Measurements from ENCODE around the gene R3HCC1L. TPM values are rescaled to one million over a fixed set of nuclear protein-coding genes. Genes with fewer than 3 reads are reported as not detected.

The R3HCC1L gene
- total and polyA plus RNA-seq, 5 experiments from 2014 or later = 7.3 to 28.8 (median 14.2) TPM

GRCh38 chr10:98286419-98286818 is 152.0 kb downstream of the R3HCC1L start:
- Mint-ChIP-seq H3K9me3 (peaks cover under 1 to 19% (median 11%) of the 10 kb centered on the region in 9 donors), H3K4me1 (no peaks in the 10 kb centered on the region), H3K4me3 (no peak overlapping the region), H3K36me3 (peaks cover 0 to 11% (median 5%) of the 10 kb centered on the region in 3 donors), H3K27me3 (peaks cover 5 to 58% (median 24%) of the 10 kb centered on the region in 5 donors), H3K27ac (no peak overlapping the region)
- POLR2A ChIA-PET = no interaction called here
- ATAC-seq = no peak
- DNase-seq = no peak

- Mint-ChIP-seq H3K4me3 (no peak overlapping the region), H3K4me1 (no peaks in the 10 kb centered on the region), H3K27ac (no peak overlapping the region), H3K9me3 (peaks cover 0 to 10% (median 3%) of the 10 kb centered on the region in 9 donors), H3K36me3 (peaks cover 0 to 6% (median 0%) of the 10 kb centered on the region in 3 donors), H3K27me3 (peaks cover 5 to 54% (median 19%) of the 10 kb centered on the region in 5 donors)
- ATAC-seq (no peak), DNase-seq (no peak)
- POLR2A ChIA-PET = no interaction called here
Measured at GRCh38 chr10:98287321-98287720, 152.9 kb downstream of the R3HCC1L start.

GRCh38 chr10:98289802-98290209 is 155.3 kb downstream of the R3HCC1L start:
- H3K36me3 Mint-ChIP-seq = no peaks in the 10 kb centered on the region
- POLR2A ChIA-PET = no interaction called here
- H3K4me3 Mint-ChIP-seq = no peak overlapping the region
- ATAC-seq (no peak), DNase-seq (no peak)
- H3K27me3 Mint-ChIP-seq = peaks cover 7 to 45% (median 15%) of the 10 kb centered on the region in 5 donors
- H3K9me3 Mint-ChIP-seq = no peaks in the 10 kb centered on the region
- no peaks in the 10 kb centered on the region for H3K4me1 Mint-ChIP-seq
- H3K27ac Mint-ChIP-seq = no peak overlapping the region

GRCh38 chr10:98292971-98293370 is 158.5 kb downstream of the R3HCC1L start:
- Mint-ChIP-seq H3K4me1 (peaks cover 0 to 4% (median 2%) of the 10 kb centered on the region in 4 donors), H3K27me3 (peaks cover 5 to 42% (median 17%) of the 10 kb centered on the region in 5 donors), H3K9me3 (no peaks in the 10 kb centered on the region), H3K4me3 (no peak overlapping the region), H3K27ac (no peak overlapping the region), H3K36me3 (no peaks in the 10 kb centered on the region)
- ATAC-seq (no peak), DNase-seq (no peak)
- POLR2A ChIA-PET = no interaction called here

GRCh38 chr10:98293550-98294269 is 159.3 kb downstream of the R3HCC1L start:
- Mint-ChIP-seq H3K27ac (no peak overlapping the region), H3K27me3 (peaks cover 5 to 42% (median 23%) of the 10 kb centered on the region in 5 donors), H3K36me3 (no peaks in the 10 kb centered on the region), H3K9me3 (no peaks in the 10 kb centered on the region), H3K4me3 (no peak overlapping the region), H3K4me1 (peaks cover 0 to 4% (median 2%) of the 10 kb centered on the region in 4 donors)
- ATAC-seq = no peak
- no peak for DNase-seq
- POLR2A ChIA-PET = no interaction called here

- Mint-ChIP-seq H3K27me3 (peaks cover 7 to 42% (median 26%) of the 10 kb centered on the region in 5 donors), H3K36me3 (no peaks in the 10 kb centered on the region), H3K27ac (no peak overlapping the region), H3K9me3 (no peaks in the 10 kb centered on the region), H3K4me1 (peaks cover 0 to 4% (median 2%) of the 10 kb centered on the region in 4 donors), H3K4me3 (no peak overlapping the region)
- DNase-seq (no peak), ATAC-seq (no peak)
- POLR2A ChIA-PET = no interaction called here
Measured at GRCh38 chr10:98294270-98294627, 159.8 kb downstream of the R3HCC1L start.

Other genes with a start within 250 kb of the R3HCC1L start
- gene CRTAC1, start 104.0 kb upstream of the R3HCC1L start, total RNA-seq = not detected
- not detected for gene CRTAC1, start 104.0 kb upstream of the R3HCC1L start, polyA plus RNA-seq
- not detected for gene LOXL4, start 133.5 kb downstream of the R3HCC1L start, total RNA-seq
- gene LOXL4, start 133.5 kb downstream of the R3HCC1L start, polyA plus RNA-seq = under 1 TPM in 1 of 3 donors, not detected in 2; 0.12 TPM